Spinal cord (tissue), 10 donors: Measurements from ENCODE around the gene EPO. TPM values are rescaled to one million over a fixed set of nuclear protein-coding genes. Genes with fewer than 3 reads are reported as not detected.
"Not testable (repeated sequence)": the region's sequence is repeated elsewhere in the genome, so short reads cannot be mapped to it uniquely, and the experiment has no call there.

Experiments
- DNase-seq, 6 donors: peaks; one replicate each; pipeline versions ENCODE4 v3.0.0 to v3.0.0-alpha.2; 2013 to 2015; ENCODE audit warnings: low spot score in 6 of 6, low read depth in 4 of 6
- H3K27ac ChIP-seq: one replicate; pipeline ENCODE4 v1.5.1; 2013; ENCODE audit warnings: low read depth, low read length, control low read depth
- H3K27me3 ChIP-seq: one replicate; pipeline ENCODE4 v1.6.1; 2013; ENCODE audit warnings: low read length; ENCODE audit not compliant: control insufficient read depth, insufficient read depth
- H3K36me3 ChIP-seq: one replicate; pipeline ENCODE4 v1.6.1; 2013; ENCODE audit warnings: low read length; ENCODE audit not compliant: control insufficient read depth, insufficient read depth
- H3K4me1 ChIP-seq: one replicate; pipeline ENCODE4 v1.6.1; 2013; ENCODE audit warnings: low read length; ENCODE audit not compliant: control insufficient read depth, insufficient read depth
- H3K4me3 ChIP-seq: one replicate; pipeline ENCODE4 v1.5.1; 2013; ENCODE audit warnings: low read depth, low read length, control low read depth
- H3K9me3 ChIP-seq: one replicate; pipeline ENCODE4 v1.6.1; 2013; ENCODE audit warnings: low read length; ENCODE audit not compliant: control insufficient read depth, insufficient read depth
- WGBS: methylation state at CpG from one replicate; pipeline ENCODE4 v1.1.5; 2013; ENCODE audit warnings: missing lambda C conversion rate; ENCODE audit not compliant: insufficient coverage; 5-methylcytosine and 5-hydroxymethylcytosine counted together
- polyA plus RNA-seq, 2 donors: library from polyadenylated mRNA; unstranded; fragments of 120-200 nt; gene quantifications; one replicate each; pipeline ENCODE4 v1.2.1, GENCODE V29; 2013; ENCODE audit not compliant: insufficient read length in 2 of 2
- total RNA-seq, 2 donors: library from RNA; depleted of rRNA in 1 of 2; stranded (reverse); fragments of 120-200 nt in 1 of 2; fragments of >200 nt in 1 of 2; gene quantifications; one replicate each; pipeline versions ENCODE4 v1.2.3 to v1.2.4, GENCODE V29; 2013 to 2014
- donor health status: healthy.

The EPO gene
- total and polyA plus RNA-seq, 4 donors: 0.28 to 0.44 (median 0.44) TPM; not detected in 1

- WGBS: 92% methylated on average over 11 of the region's 18 CpGs
- DNase-seq: no peak
- peaks cover 66% of the 10 kb centered on the region for H3K36me3 ChIP-seq
- no peaks in the 10 kb centered on the region for H3K27me3 ChIP-seq
- H3K4me1 ChIP-seq: peaks cover 45% of the 10 kb centered on the region
- H3K27ac ChIP-seq: no peak overlapping the region
- no peaks in the 10 kb centered on the region for H3K9me3 ChIP-seq
- no peak overlapping the region for H3K4me3 ChIP-seq
These were observed 30.8 kb upstream of the EPO start for GRCh38 chr7:100689230-100690135.

DNA sequence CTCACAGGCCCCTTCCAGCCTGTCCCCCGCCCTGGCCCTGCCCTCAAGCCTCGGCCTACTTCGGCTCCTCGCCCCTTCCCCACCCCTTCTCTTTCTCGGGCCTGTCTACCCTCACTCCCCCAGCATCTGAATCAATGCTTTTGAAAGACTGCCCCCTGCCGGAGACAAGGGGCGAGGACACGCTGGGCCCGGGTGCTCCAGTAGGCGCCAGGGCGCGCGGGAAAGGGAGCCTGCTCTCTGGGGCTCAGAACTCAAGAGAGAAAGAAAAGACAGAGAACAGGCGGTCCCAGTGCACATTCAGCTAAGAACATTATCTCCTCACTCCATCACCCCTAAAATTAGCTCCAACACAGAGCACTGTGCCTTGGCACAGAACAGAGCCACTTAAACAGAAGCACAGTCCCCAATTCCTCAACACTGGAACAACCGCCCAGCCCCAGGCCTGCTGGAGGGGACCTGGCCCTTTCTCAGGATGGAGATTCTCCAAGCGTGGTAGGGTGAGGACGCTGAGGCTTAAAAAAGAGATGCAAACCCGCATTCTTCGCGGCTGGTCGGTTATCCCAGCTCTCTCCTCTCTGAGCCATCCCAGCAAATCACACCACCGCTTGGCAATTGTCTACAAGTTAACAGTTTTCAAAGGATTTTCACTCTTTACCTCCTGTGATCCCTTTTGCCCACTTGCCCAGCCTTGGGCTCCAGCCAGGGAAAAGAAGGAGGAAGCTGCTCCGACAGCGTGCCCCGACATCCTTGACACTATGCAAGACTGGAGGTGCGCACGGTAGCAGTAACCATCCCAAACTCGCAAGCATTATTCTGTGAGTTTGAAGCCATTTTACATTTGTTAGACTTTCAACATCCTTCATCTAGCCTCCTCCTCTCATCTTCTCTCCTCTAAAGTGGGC is 28.3 kb upstream of the EPO start:
- 5% methylated on average over 16 of the region's 28 CpGs for WGBS

DNA sequence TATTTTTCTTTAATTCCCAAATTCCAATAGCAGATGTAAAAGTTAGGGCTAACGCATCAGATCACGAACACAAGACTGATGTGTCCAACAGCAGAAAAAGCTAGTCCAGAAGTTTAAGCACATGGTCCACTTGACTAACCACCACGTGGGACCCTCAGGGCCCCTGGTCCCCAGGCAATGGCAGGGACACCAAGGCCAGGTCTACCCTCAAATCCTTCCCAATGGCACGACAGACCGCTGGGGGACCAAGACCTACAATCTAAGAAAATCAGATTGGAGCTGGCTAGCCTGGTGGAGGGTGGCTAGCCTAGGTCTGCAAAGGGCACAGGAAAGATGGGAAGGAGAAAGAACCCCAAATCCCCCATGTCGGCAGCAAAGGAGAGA is 27.7 kb upstream of the EPO start:
- H3K9me3 ChIP-seq: no peaks in the 10 kb centered on the region
- H3K36me3 ChIP-seq: peaks cover 35% of the 10 kb centered on the region
- no peaks in the 10 kb centered on the region for H3K27me3 ChIP-seq
- WGBS: 38% methylated on average over 4 of the region's 6 CpGs
- no peak for DNase-seq
- no peak overlapping the region for H3K27ac ChIP-seq
- H3K4me3 ChIP-seq: peak overlapping the region; percentile 56
- peaks cover 53% of the 10 kb centered on the region for H3K4me1 ChIP-seq

More for the DNA sequence above, 28.3 kb upstream of the EPO start:
- H3K27ac ChIP-seq: peak overlapping the region; percentile 40
- no peaks in the 10 kb centered on the region for H3K27me3 ChIP-seq
- H3K36me3 ChIP-seq: peaks cover 42% of the 10 kb centered on the region
- H3K9me3 ChIP-seq: no peaks in the 10 kb centered on the region
- H3K4me3 ChIP-seq: peak overlapping the region; percentile 56
- DNase-seq: peak in 3 of 6 donors; percentile 73 to 93 (median 91)
- H3K4me1 ChIP-seq: peaks cover 53% of the 10 kb centered on the region

DNA sequence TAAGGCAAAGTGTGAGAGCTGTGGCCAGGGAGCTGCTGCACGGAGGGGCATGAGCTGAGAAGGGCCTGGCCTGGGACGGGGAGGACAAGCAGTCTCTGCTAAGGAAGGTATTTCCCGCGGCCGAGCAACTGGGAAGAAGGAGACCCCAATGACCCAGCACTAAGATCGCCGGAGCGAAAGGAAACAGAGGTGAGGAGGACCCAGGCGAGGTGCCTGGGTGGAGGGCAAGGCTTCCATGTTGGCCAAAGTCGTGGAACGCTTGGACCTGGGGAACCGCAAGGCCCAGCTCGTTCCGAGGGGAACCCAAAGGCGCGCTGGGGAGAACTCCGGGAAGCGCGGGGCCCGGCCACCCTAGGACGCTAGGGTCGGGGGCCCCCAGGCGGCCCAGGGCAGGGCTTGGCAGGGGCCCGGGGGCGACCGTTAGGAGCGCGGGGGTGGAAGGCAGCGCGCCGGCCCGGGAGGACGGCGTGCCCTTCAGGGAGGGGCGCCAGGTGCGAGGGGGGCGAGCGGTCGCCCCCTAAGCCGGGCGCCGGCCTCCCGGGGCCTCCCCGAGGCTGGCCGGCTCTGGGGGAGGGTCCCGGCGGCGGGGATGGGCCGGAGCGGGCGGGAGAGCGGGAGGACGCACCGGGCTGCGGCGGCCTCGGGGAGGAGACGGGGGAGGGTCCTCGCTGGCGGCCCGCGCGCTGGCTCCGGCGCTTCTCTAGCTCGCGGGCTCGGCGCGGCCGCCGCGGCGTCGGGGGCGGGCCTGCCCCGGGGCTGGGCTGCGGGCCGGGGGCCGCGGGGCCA is 26.8 kb upstream of the EPO start:
- peaks cover 26% of the 10 kb centered on the region for H3K36me3 ChIP-seq
- no peaks in the 10 kb centered on the region for H3K9me3 ChIP-seq
- peak overlapping the region; percentile 56 for H3K4me3 ChIP-seq
- peaks cover 53% of the 10 kb centered on the region for H3K4me1 ChIP-seq
- peak in 1 of 6 donors; percentile 37 for DNase-seq
- H3K27ac ChIP-seq: peak overlapping the region; percentile 20
- WGBS: under 1% methylated on average over 81 of the region's 81 CpGs
- no peaks in the 10 kb centered on the region for H3K27me3 ChIP-seq

- WGBS: under 1% methylated on average over 49 of the region's 102 CpGs
These were observed 26.0 kb upstream of the EPO start, which contains the start of gene GIGYF1 for GRCh38 chr7:100694098-100694745. TSS of gene GIGYF1 (minus strand) at chr7:100694250. CDS start at chr7:100688238, 6,012 bp downstream.

GRCh38 chr7:100696123-100696521 is 24.1 kb upstream of the EPO start:
- no peak for DNase-seq
- peaks cover 5% of the 10 kb centered on the region for H3K36me3 ChIP-seq

More at GRCh38 chr7:100694098-100694745, 26.0 kb upstream of the EPO start, which contains the start of gene GIGYF1:
- peaks cover 19% of the 10 kb centered on the region for H3K36me3 ChIP-seq
- peaks cover 49% of the 10 kb centered on the region for H3K4me1 ChIP-seq
- peak in 2 of 6 donors; percentile 86 to 89 for DNase-seq
- no peaks in the 10 kb centered on the region for H3K9me3 ChIP-seq
- H3K27me3 ChIP-seq: no peaks in the 10 kb centered on the region
- H3K27ac ChIP-seq: peak within 1 kb of the TSS; percentile 52
- H3K4me3 ChIP-seq: peak within 1 kb of the TSS; percentile 56

GRCh38 chr7:100699018-100699417 is 21.2 kb upstream of the EPO start:
- H3K36me3 ChIP-seq: no peaks in the 10 kb centered on the region
- H3K27me3 ChIP-seq: no peaks in the 10 kb centered on the region
- WGBS: 88% methylated on average over 5 of the region's 6 CpGs
- no peak for DNase-seq
- H3K4me1 ChIP-seq: peaks cover 9% of the 10 kb centered on the region
- H3K4me3 ChIP-seq: no peak overlapping the region
- H3K27ac ChIP-seq: no peak overlapping the region
- H3K9me3 ChIP-seq: no peaks in the 10 kb centered on the region

More at GRCh38 chr7:100696123-100696521, 24.1 kb upstream of the EPO start:
- Histone ChIP-seq H3K27ac (no peak overlapping the region), H3K9me3 (no peaks in the 10 kb centered on the region), H3K27me3 (no peaks in the 10 kb centered on the region), H3K4me3 (no peak overlapping the region), H3K4me1 (peaks cover 32% of the 10 kb centered on the region)
- WGBS: 84% methylated on average over 4 of the region's 6 CpGs

GRCh38 chr7:100701089-100701488 is 19.2 kb upstream of the EPO start:
- not testable (repeated sequence) for H3K36me3 ChIP-seq, H3K9me3 ChIP-seq, H3K27me3 ChIP-seq, H3K4me3 ChIP-seq, DNase-seq, H3K27ac ChIP-seq
- H3K4me1 ChIP-seq: peaks cover 11% of the 10 kb centered on the region
- WGBS: 95% methylated on average over 3 of the region's 3 CpGs
